PC-3 (cell line): Measurements from ENCODE around the gene HSF2.

Source experiments
- CTCF ChIP-seq: fragments of 300-600 bp; sonication (generic); conservative IDR thresholded peaks from 2 replicates; pipeline ENCODE4 v1.5.1; 2017; ENCODE audit warnings: antibody characterized with exemption, low read depth, mild to moderate bottlenecking, low read length
- EZH2 ChIP-seq: fragments of 300-600 bp; sonication (generic); IDR thresholded peaks from one replicate; pipeline ENCODE4 v1.6.1; 2017; ENCODE audit warnings: antibody characterized with exemption, mild to moderate bottlenecking, low read length; ENCODE audit not compliant: unreplicated experiment

- no peak for TF ChIP-seq EZH2
- no peak for TF ChIP-seq CTCF
These were observed 451 bp upstream of the HSF2 start for GRCh38 chr6:122399055-122399347.
